ENCODE results near the gene SPPL2B. TPM values are rescaled to one million over a fixed set of nuclear protein-coding genes. Genes with fewer than 3 reads are reported as not detected.

The SPPL2B gene
- total and polyA plus RNA-seq, 2 experiments from 2014 or later, result 40.9 to 87.7 TPM

GRCh38 chr19:2321565-2322283 lies 6.8 kb upstream of the SPPL2B start:
- Histone ChIP-seq H3K79me2 (peaks cover 8% of the 10 kb centered on the region), H4K20me1 (ENCODE audit: insufficient read depth, poor library complexity, severe bottlenecking) (no peaks in the 10 kb centered on the region), H2AFZ (no peak overlapping the region), H3K4me1 (ENCODE audit: insufficient read depth) (no peaks in the 10 kb centered on the region), H3K27ac (no peak overlapping the region), H3K36me3 (replicated peaks; ENCODE audit: insufficient read depth, low read depth) (no peaks in the 10 kb centered on the region), H3K4me3 (no peak overlapping the region), H3K9me3 (ENCODE audit: low read depth) (no peaks in the 10 kb centered on the region), H3K27me3 (no peaks in the 10 kb centered on the region), H3K4me2 (no peak overlapping the region), H3K9me2 (replicated peaks; ENCODE audit: insufficient read depth) (no peaks in the 10 kb centered on the region)
- TF ChIP-seq EZH2phosphoT487 (IDR thresholded peaks at IDR 0.05; ENCODE audit: low read depth, severe bottlenecking, unreplicated experiment) (no peak), CTCF (IDR thresholded peaks at IDR 0.05; ENCODE audit: poor library complexity) (no peak), EZH2 (IDR thresholded peaks at IDR 0.05; ENCODE audit: borderline replicate concordance) (no peak)
- no peak for DNase-seq (ENCODE audit: low spot score)
- 97% methylated on average over 34 of the region's 39 CpGs for WGBS (ENCODE audit: low lambda C conversion rate, missing lambda C conversion rate)

GRCh38 chr19:2323707-2324106 lies 4.8 kb upstream of the SPPL2B start:
- Histone ChIP-seq H4K20me1 (ENCODE audit: insufficient read depth, poor library complexity, severe bottlenecking) (no peaks in the 10 kb centered on the region), H3K27me3 (no peaks in the 10 kb centered on the region), H3K4me1 (ENCODE audit: insufficient read depth) (no peaks in the 10 kb centered on the region), H3K4me3 (no peak overlapping the region), H3K36me3 (replicated peaks; ENCODE audit: insufficient read depth, low read depth) (no peaks in the 10 kb centered on the region), H3K9me2 (replicated peaks; ENCODE audit: insufficient read depth) (no peaks in the 10 kb centered on the region), H3K4me2 (no peak overlapping the region), H2AFZ (no peak overlapping the region), H3K9me3 (ENCODE audit: low read depth) (no peaks in the 10 kb centered on the region), H3K79me2 (peaks cover 21% of the 10 kb centered on the region), H3K27ac (no peak overlapping the region)
- TF ChIP-seq EZH2 (IDR thresholded peaks at IDR 0.05; ENCODE audit: borderline replicate concordance) (no peak), EZH2phosphoT487 (IDR thresholded peaks at IDR 0.05; ENCODE audit: low read depth, severe bottlenecking, unreplicated experiment) (no peak), CTCF (IDR thresholded peaks at IDR 0.05; ENCODE audit: poor library complexity) (no peak)
- 93% methylated on average over 18 of the region's 19 CpGs for WGBS (ENCODE audit: low lambda C conversion rate, missing lambda C conversion rate)
- DNase-seq (ENCODE audit: low spot score), result no peak

- Histone ChIP-seq H3K9me3 (ENCODE audit: low read depth) (no peaks in the 10 kb centered on the region), H2AFZ (no peak overlapping the region), H3K4me3 (no peak overlapping the region), H3K4me2 (no peak overlapping the region), H3K27ac (no peak overlapping the region), H3K4me1 (ENCODE audit: insufficient read depth) (peaks cover 4% of the 10 kb centered on the region), H3K79me2 (peaks cover 28% of the 10 kb centered on the region), H4K20me1 (ENCODE audit: insufficient read depth, poor library complexity, severe bottlenecking) (no peaks in the 10 kb centered on the region), H3K36me3 (replicated peaks; ENCODE audit: insufficient read depth, low read depth) (no peaks in the 10 kb centered on the region), H3K27me3 (no peaks in the 10 kb centered on the region), H3K9me2 (replicated peaks; ENCODE audit: insufficient read depth) (no peaks in the 10 kb centered on the region)
- 93% methylated on average over 34 of the region's 34 CpGs for WGBS (ENCODE audit: low lambda C conversion rate, missing lambda C conversion rate)
- DNase-seq (ENCODE audit: low spot score), result no peak
- TF ChIP-seq CTCF (IDR thresholded peaks at IDR 0.05; ENCODE audit: poor library complexity) (no peak), EZH2phosphoT487 (IDR thresholded peaks at IDR 0.05; ENCODE audit: low read depth, severe bottlenecking, unreplicated experiment) (no peak), EZH2 (IDR thresholded peaks at IDR 0.05; ENCODE audit: borderline replicate concordance) (no peak)
These were observed 4.1 kb upstream of the SPPL2B start for GRCh38 chr19:2324220-2324948.

Data from hepatocyte (in vitro differentiated cells).